CD4-positive, alpha-beta T cell treated with Interleukin-4 for 1 hour (primary cell): ENCODE data around the gene ATP5F1D.

Experiments
- DNase-seq, 2 donors: peaks; one replicate each; pipeline ENCODE4 v3.0.0-alpha.2; 2020 to 2022

ATP5F1D gene

DNA sequence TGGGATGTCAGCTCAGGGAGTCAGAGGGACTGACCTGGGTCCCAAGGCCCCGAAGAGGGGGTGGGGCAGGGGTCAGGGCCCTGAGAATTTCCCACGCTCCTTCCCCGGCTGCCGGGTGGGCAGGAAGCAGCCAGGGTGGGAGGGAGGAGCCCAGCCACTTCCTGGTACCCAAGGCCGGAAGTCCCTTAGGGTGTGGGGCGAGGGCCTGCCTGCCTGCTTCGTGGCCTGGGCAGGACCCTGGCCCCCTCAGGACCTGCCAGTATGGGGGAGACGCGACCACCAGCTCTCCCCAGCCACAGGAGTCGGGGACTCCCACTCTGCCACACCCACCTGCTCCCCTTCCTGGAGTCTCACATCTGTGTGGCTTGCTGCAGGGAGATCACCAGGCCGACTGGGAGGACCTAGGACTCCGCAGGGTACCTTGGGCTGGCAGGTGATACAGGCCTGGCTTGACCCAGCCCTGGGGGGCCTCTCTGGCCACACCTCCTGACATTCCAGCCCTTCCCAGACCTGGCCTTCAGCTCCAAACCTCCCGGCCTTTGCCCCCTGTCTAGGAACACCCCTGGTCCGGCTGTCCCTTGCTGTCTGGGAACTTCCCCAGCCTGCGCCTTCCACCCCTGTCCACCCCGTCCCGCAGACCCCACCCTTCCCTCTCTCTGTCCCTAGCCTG lies 17.8 kb downstream of the ATP5F1D start:
- peak; percentile 82 to 84 for DNase-seq

- DNase-seq = peak; percentile 76
Observed at GRCh38 chr19:1259876-1260748, 18.6 kb downstream of the ATP5F1D start.

DNA sequence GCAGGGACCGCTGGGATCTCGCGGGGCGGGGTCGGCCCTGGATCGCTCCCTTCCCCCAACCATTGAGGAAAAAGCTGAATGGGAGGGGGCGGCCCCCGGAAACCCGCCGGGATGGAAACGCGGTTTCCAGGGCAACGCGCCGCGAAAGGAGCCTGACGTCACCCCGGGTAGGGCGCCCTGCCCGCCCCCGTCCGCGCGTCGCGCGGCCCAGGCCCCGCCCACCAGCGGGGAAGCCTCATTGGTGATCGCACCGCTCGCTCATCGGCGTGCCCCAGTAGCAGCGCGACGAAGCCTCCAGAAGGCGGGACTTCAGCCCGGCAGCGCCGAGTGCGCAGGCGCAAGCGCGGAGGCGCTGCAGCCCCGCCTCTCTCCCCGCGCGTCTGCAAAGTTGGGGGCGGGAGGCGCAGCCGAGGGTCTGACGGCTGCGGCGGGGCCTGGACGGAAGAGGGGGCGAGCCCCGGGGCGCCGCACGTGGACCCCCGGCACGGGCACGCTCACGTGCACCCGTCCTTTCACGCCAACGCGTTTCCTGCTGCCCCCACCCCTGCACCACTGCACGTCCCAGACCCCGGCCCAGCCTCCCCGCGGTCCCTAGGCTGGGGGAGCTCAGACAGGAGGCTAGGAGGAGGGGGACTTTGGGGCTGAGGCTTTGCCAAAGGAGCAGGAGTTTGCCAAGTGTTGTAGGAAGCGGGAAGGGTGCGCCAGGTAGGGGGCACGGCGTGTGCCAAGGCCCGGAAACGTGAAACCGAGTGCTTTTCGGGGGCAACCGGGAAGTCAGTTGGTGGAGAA lies 19.4 kb downstream of the ATP5F1D start:
- DNase-seq = peak; percentile 98

- DNase-seq = peak; percentile 57 to 67
Observed at GRCh38 chr19:1261538-1261797, 19.9 kb downstream of the ATP5F1D start.

DNA sequence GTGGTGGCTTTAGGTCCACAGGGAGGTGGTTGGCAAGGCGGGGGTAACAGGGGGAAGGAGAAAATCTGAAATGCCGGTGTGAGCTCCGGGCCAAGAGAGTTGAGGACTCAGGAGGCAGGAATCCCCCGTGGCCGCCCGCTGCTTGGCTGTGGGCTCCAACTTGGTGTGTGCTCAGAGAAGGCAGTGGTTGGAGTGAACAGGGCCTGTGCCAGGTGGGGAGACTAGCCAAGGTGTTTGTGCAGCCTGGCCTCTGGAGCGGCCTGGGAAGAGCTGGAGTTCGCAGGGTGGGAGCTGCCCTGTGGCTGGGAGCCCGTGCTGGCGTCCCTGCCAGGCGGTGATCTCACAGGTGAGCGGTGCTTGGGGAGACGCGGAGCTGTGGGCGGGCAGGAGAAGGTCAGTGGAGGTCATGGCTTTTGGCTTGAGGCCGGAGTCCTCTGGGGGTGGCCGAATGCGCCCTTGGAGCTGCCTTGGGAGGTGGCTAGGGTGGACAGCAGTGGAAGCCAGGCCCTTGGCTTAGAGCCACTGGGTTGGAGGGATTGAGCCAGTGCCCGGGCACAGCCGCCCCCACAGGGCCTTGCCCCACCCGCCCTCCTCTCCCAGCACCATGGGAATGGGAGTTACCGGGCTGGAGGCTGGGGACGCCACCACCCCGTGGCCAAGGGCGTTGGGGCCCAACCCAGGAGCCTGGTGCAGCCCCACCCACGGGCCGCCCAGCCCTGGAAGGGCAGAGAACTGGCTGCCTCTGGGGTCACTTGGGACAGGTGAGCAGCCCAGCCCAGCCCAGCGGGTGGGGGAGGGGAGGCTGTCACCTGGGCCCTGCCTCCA lies 20.5 kb downstream of the ATP5F1D start:
- peak in 1 of 2 donors; percentile 63 for DNase-seq

DNA sequence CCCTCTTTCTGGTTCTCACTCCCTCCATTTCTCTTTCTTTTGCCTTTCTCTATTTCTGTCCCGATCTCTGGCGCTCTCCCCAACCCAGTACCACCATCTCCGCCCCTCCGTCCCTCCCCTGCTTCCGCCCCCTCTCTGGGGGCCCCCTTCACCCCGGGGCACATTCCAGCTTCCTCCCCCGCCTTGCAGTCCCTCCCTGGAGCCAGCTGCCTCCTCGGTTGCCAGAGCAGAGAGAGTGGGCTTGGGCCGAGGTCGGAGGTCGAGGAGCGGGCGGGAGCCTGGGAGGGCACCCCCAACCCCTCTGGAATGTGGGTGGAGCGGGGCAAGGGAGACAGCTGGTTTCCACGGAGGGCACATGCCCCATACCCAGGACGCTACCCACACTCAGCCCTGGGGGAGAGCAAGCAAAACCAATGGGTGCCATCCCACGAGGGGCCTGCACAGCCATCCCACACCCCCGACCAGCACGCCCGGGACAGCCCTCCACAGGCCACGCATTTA lies 21.1 kb downstream of the ATP5F1D start:
- DNase-seq = no peak

- no peak for DNase-seq
Observed at GRCh38 chr19:1263188-1263587, 21.6 kb downstream of the ATP5F1D start.

DNA sequence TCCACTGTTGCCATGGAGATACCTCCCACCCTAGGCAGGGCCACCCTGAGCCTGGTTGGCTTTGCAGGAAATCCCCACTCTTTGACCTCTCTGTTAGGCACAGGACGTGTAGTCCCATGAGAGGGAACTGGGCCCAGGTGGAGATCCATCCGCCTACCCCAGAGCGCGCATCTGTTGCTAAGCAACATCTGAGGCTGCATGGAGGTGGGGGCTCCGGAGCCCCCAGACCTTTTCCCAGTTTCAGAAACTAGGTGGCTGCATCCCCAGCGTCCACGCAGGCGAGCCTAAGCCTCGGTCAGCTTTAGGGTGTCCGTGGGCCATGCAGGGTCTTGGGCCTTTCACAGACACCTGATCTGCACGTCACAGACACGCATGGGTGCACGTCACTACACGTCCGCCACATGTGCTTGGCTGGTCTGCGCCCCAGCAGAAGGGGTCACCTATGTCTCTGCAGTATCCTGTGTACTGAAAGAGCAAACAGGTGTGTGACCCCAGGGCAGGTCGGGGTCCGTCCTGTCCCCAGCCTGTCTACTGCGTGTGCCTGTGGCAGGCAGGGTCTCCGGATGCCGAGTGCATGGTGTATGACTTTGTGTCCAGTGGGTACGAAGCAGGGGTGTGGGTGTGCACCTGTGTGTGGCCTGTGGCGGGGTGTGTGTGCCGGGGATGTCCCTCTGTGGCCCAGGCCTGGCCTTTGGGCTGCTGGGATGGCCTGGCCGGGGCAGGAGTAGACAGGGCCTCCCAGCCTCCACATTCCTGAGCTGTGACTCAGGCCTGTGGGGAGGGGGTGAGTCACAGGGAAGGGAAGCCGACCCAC lies 23.5 kb downstream of the ATP5F1D start:
- peak in 1 of 2 donors; percentile 58 for DNase-seq

GRCh38 chr19:1265615-1266128 lies 24.1 kb downstream of the ATP5F1D start:
- DNase-seq = peak; percentile 40 to 54

DNA sequence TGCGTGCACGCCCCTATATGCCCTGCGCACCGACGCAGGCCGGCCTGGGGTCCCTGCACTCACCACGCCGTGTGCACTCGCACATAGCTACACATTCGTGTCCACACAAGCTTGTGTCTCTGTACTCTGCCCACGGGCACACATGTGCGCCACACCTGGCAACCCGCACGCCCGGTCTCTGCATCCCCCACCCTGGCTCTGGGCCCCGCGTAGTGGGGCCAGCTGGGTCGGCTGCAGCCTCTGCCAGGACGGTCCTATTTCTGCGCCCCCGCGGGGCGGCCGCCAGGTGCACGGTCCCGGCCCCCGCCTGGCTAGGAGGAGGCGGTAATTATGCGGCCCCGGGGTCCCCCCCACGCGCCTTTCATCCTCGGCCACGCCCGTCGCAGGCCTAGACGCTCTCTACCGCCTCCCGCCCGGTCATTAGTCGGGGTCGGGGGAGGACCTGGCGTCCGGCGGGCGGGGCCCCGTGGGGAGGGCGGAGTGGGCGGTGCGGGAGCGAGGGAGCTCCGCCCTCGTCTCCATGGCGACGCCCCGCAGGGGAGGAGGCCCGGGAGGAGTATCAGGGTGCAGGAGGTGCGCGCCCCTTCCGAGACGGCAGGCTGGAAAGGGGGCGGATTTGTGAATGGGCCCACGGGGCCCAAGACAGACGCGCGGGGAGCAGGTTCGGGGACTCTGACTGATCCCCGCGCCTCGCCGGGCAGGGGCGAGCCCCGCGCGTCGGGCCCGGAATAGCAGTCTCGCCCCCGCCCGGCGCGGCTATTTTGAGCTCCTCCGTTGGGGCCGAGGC lies 24.8 kb downstream of the ATP5F1D start:
- DNase-seq = peak; percentile 88 to 93

DNA sequence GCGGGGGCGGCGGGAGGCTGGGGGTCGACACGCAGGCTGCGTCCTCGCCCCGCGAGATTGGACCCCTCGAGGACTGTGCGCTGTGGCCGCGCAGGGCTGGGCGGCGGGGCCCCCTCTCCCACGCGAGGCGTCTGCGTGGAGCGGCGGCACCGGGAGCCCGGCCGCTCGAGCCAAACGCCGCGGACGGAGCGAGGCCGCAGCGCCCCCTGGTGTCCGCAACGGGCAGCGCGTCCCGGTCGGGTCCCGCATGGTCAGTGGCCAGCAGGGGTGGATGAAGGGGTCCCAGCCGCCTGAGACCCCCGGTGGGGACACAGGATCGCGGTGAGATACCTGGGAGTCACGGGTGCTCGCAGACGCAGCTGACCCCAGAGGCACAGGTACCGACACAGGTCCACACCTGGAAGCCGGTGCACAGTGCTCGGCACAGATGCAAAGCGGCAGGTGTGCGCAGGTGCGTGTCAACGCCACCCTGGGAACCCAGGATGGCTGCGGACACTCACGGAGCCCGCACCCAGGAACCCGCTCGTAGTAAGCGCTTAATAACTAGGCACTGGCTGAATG lies 25.4 kb downstream of the ATP5F1D start:
- peak; percentile 66 to 71 for DNase-seq

DNA sequence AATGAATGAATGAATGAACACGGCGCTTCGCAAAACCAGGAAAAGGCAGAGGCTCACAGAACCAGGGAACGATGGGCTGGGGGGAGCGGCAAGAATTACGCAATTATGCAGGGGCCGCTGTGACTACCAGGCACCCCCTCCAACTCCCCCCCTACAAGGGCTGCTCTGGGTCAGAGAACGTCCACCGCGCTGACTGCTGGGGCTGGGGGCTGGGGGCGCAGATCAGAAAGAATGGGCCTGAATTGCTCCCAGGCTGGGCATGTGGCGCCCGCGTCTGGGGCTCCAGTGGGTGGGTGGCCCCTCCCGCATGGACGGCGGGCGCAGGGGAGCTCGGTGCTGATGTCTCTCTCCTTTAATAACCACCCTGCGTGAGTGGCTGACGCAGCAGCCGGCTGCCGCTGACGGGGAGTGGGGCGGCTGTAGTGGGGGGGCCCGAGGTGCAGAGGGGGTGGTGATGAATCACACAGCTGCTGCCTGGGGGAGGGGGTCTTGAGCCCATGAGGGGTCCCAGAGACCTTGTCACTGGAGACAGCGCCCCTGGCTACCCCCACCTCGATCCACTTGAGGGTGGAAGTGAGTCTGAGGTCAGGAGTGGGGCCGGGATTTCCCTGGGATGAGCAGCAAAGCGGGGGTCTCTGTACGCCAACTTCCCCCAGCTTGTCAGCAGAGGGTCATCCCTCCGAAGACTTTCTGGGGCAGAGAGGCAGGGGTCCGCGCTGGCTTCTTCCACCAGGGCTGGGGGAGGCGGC lies 26.1 kb downstream of the ATP5F1D start:
- DNase-seq = no peak

- DNase-seq = no peak
Observed at GRCh38 chr19:1268226-1269064, 26.9 kb downstream of the ATP5F1D start.

DNA sequence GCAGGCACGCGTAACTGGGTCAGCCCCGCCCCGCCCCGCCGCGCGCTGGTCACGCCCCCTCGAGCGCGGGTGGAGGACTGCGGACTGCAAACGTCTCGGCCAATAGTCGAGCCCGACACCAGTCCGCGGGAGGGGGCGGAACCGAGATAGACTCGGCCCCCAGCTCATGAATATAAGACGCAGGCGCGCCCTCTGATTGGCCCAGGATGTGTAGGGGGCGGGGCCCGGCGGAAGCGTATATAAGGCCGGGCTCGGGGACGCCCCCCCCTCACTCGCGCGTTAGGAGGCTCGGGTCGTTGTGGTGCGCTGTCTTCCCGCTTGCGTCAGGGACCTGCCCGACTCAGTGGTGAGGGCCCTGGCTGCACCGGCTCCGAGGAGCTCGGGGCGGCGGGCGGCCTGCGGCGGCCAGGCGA lies 27.5 kb downstream of the ATP5F1D start, which contains the start of gene CIRBP:
CIRBP (plus strand) TSS at position 268 of the 413 bp plus-strand sequence. CDS start 1,602 bp downstream, outside the sequence.
- peak; percentile 99 for DNase-seq

DNA sequence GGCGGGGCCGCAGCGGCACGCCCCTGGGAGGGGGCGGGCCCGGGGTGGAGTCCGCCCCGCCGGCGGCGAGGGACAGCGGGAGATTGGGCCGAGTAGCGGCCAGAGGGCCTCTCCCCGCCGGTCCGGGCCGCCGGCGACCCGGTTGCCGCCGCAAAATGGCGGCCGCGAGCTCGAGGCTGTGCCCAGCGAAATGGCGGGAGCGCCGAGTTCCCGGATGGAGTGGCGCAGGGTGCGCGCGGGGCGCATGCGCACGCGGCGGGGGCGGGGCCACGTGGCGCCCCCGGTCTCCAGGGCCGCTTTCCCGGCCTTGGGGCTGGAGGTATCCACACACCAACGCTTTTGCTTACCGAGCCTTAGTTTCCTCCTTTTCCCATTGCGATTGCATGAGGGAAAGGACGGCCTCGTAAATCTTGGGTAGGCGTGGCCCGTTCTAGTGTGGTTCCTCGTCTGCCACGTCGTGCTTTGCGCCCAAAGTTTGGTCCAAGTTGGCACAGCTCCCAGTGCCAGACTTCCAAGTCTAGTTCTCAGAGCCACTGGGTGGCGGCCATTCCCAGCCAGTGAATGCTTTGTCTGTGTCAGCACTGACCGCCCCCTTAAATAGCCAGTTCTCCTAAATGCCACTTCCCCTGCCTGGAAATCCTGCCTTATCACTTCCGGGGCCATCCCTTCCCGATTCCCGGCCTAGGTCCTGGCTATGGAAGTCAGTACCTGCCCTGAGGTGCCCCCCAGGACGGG lies 28.1 kb downstream of the ATP5F1D start:
- peak; percentile 86 to 87 for DNase-seq

DNA sequence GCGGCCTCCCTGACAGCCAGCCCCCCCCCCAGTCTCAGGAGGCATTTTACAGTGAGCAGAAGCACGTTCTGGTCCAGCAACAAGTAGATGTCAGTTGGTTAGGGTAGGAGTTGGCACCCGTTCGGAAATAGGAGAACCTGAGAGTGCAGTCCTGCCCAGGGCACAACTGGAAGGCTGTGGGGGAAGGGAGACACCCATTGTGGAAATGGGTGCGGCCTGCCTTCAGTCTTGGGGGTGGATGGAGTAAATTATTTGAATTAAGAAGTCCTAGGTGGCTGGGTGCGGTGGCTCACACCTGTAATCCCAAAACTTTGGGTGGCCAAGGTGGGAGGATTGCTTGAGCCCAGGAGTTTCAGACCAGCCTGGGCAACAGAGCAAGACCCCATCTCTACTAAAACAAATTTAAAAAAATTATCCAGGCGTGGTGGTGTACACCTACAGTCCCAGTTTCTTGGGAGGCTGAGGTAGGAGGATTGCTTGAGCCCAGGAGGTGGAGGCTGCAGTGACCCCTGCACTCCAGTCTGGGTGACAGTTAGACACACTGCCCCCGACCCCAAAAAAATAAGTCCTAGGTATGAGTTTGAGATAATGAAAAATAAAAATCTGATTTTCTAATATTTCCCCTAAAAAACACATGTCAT lies 28.8 kb downstream of the ATP5F1D start:
- DNase-seq = peak in 1 of 2 donors; percentile 39
